OCI-LY3 (cell line): ENCODE results near the gene STPG1.

ENCODE experiments used
- H2AFZ ChIP-seq: fragments of 200-600, 300-600 bp; shearing (Covaris generic); 2 replicates; pipeline ENCODE4 v1.6.0; 2014; ENCODE audit warnings: antibody characterized with exemption, low read depth, low read length
- H3K27ac ChIP-seq: fragments of 200-600, 300-600 bp; sonication (generic); 2 replicates; pipeline ENCODE4 v1.5.1; 2014; ENCODE audit warnings: mild to moderate bottlenecking, low read length, moderate library complexity, mixed read lengths
- H3K27me3 ChIP-seq: fragments of 200-600, 300-600 bp; sonication (generic); 2 replicates; pipeline ENCODE4 v1.6.1; 2014; ENCODE audit warnings: low read depth, low read length, mixed read lengths
- H3K36me3 ChIP-seq: fragments of 200-600, 300-600 bp; sonication (generic); replicated peaks from 2 replicates; pipeline ENCODE3; 2014; ENCODE audit warnings: low read depth, low read length, mixed read lengths
- H3K4me1 ChIP-seq: fragments of 300-600, 200-600 bp; sonication (generic); 2 replicates; pipeline ENCODE4 v1.6.1; 2014; ENCODE audit warnings: low read length, mixed read lengths
- H3K4me2 ChIP-seq: fragments of 200-600, 300-600 bp; sonication (generic); 2 replicates; pipeline ENCODE4 v1.6.1; 2014; ENCODE audit warnings: low read length, mixed read lengths
- H3K4me3 ChIP-seq: fragments of 300-600, 200-600 bp; sonication (generic); 2 replicates; pipeline ENCODE4 v1.5.1; 2014; ENCODE audit warnings: antibody characterized with exemption, mild to moderate bottlenecking, low read length, moderate library complexity
- H3K79me2 ChIP-seq: fragments of 300-600, 200-600 bp; shearing (Covaris generic); 2 replicates; pipeline ENCODE4 v1.6.1; 2014; ENCODE audit warnings: mild to moderate bottlenecking, low read length, mixed read lengths
- H3K9ac ChIP-seq: fragments of 300-600, 200-600 bp; shearing (Covaris generic); 2 replicates; pipeline ENCODE4 v1.6.0; 2014; ENCODE audit warnings: mild to moderate bottlenecking, low read length, moderate library complexity
- H3K9me3 ChIP-seq: fragments of 200-600, 300-600 bp; shearing (Covaris generic); 2 replicates; pipeline ENCODE4 v1.6.1; 2014; ENCODE audit warnings: low read length, mixed read lengths; ENCODE audit not compliant: insufficient read depth
- H4K20me1 ChIP-seq: fragments of 200-600, 300-600 bp; sonication (generic); 2 replicates; pipeline ENCODE4 v1.6.1; 2016; ENCODE audit warnings: low read length, mixed read lengths; ENCODE audit not compliant: insufficient read depth
- CTCF ChIP-seq: fragments of 200-600, 300-600 bp; sonication (generic); IDR thresholded peaks from 2 replicates; pipeline ENCODE4 v1.5.1; 2014; ENCODE audit warnings: antibody characterized with exemption, low read length, low read depth
- EZH2phosphoT487 ChIP-seq: fragments of 200-600 bp; shearing (Covaris generic); IDR thresholded peaks from 2 replicates; pipeline ENCODE4 v1.6.1; 2018; ENCODE audit warnings: antibody characterized with exemption, mixed run types, low read depth

STPG1 gene

GRCh38 chr1:24421502-24421901, 7.9 kb upstream of the STPG1 start:
- H3K4me3 ChIP-seq, result no peak overlapping the region
- TF ChIP-seq EZH2phosphoT487 (no peak), CTCF (no peak; the same call in 1 of the 2 replicates)

GRCh38 chr1:24420547-24420946, 7.0 kb upstream of the STPG1 start:
- Histone ChIP-seq H4K20me1 (no peaks in the 10 kb centered on the region), H3K9ac (no peak overlapping the region), H3K79me2 (peaks cover 8% of the 10 kb centered on the region; the same call in 1 of the 2 replicates), H3K36me3 (peaks cover 9% of the 10 kb centered on the region), H3K9me3 (no peaks in the 10 kb centered on the region), H2AFZ (no peak overlapping the region), H3K27ac (no peak overlapping the region), H3K4me1 (peaks cover 9% of the 10 kb centered on the region), H3K4me2 (no peak overlapping the region), H3K4me3 (no peak overlapping the region), H3K27me3 (no peaks in the 10 kb centered on the region)
- TF ChIP-seq CTCF, result no peak
- no peak for TF ChIP-seq EZH2phosphoT487

More at GRCh38 chr1:24421502-24421901, 7.9 kb upstream of the STPG1 start:
- Histone ChIP-seq H3K4me2 (no peak overlapping the region), H3K27ac (no peak overlapping the region), H2AFZ (no peak overlapping the region), H3K9ac (no peak overlapping the region), H3K9me3 (no peaks in the 10 kb centered on the region), H3K27me3 (no peaks in the 10 kb centered on the region), H3K36me3 (peaks cover 9% of the 10 kb centered on the region), H4K20me1 (no peaks in the 10 kb centered on the region), H3K79me2 (peaks cover 1% of the 10 kb centered on the region; the same call in 1 of the 2 replicates), H3K4me1 (peaks cover 6% of the 10 kb centered on the region)

GRCh38 chr1:24418898-24419628, 5.5 kb upstream of the STPG1 start:
- H2AFZ ChIP-seq, result no peak overlapping the region
- H3K27ac ChIP-seq, result no peak overlapping the region

More at GRCh38 chr1:24418898-24419628, 5.5 kb upstream of the STPG1 start:
- H4K20me1 ChIP-seq, result no peaks in the 10 kb centered on the region
- peaks cover 8% of the 10 kb centered on the region; the same call in 1 of the 2 replicates for H3K79me2 ChIP-seq
- no peak for TF ChIP-seq CTCF
- TF ChIP-seq EZH2phosphoT487, result no peak
- no peaks in the 10 kb centered on the region for H3K9me3 ChIP-seq
- H3K4me2 ChIP-seq, result no peak overlapping the region
- peaks cover 13% of the 10 kb centered on the region for H3K4me1 ChIP-seq
- H3K36me3 ChIP-seq, result peaks cover 9% of the 10 kb centered on the region
- no peaks in the 10 kb centered on the region for H3K27me3 ChIP-seq
- no peak overlapping the region for H3K4me3 ChIP-seq
- no peak overlapping the region for H3K9ac ChIP-seq
